Spinal cord (tissue), 10 donors: ENCODE measurements around the gene SERPINE1. TPM values are rescaled to one million over a fixed set of nuclear protein-coding genes. Genes with fewer than 3 reads are reported as not detected.

Source experiments
- DNase-seq, 6 donors: peaks; one replicate each; pipeline versions ENCODE4 v3.0.0 to v3.0.0-alpha.2; 2013 to 2015; ENCODE audit warnings: low spot score in 6 of 6, low read depth in 4 of 6
- H3K27ac ChIP-seq: one replicate; pipeline ENCODE4 v1.5.1; 2013; ENCODE audit warnings: low read depth, low read length, control low read depth
- H3K27me3 ChIP-seq: one replicate; pipeline ENCODE4 v1.6.1; 2013; ENCODE audit warnings: low read length; ENCODE audit not compliant: control insufficient read depth, insufficient read depth
- H3K36me3 ChIP-seq: one replicate; pipeline ENCODE4 v1.6.1; 2013; ENCODE audit warnings: low read length; ENCODE audit not compliant: control insufficient read depth, insufficient read depth
- H3K4me1 ChIP-seq: one replicate; pipeline ENCODE4 v1.6.1; 2013; ENCODE audit warnings: low read length; ENCODE audit not compliant: control insufficient read depth, insufficient read depth
- H3K4me3 ChIP-seq: one replicate; pipeline ENCODE4 v1.5.1; 2013; ENCODE audit warnings: low read depth, low read length, control low read depth
- H3K9me3 ChIP-seq: one replicate; pipeline ENCODE4 v1.6.1; 2013; ENCODE audit warnings: low read length; ENCODE audit not compliant: control insufficient read depth, insufficient read depth
- WGBS: methylation state at CpG from one replicate; pipeline ENCODE4 v1.1.5; 2013; ENCODE audit warnings: missing lambda C conversion rate; ENCODE audit not compliant: insufficient coverage; 5-methylcytosine and 5-hydroxymethylcytosine counted together
- polyA plus RNA-seq, 2 donors: library from polyadenylated mRNA; unstranded; fragments of 120-200 nt; gene quantifications; one replicate each; pipeline ENCODE4 v1.2.1, GENCODE V29; 2013; ENCODE audit not compliant: insufficient read length in 2 of 2
- total RNA-seq, 2 donors: library from RNA; depleted of rRNA in 1 of 2; stranded (reverse); fragments of 120-200 nt in 1 of 2; fragments of >200 nt in 1 of 2; gene quantifications; one replicate each; pipeline versions ENCODE4 v1.2.3 to v1.2.4, GENCODE V29; 2013 to 2014
- donor health status: healthy.

SERPINE1 gene
- total and polyA plus RNA-seq, 4 donors = 1.9 to 4.8 (median 2.0) TPM

DNA sequence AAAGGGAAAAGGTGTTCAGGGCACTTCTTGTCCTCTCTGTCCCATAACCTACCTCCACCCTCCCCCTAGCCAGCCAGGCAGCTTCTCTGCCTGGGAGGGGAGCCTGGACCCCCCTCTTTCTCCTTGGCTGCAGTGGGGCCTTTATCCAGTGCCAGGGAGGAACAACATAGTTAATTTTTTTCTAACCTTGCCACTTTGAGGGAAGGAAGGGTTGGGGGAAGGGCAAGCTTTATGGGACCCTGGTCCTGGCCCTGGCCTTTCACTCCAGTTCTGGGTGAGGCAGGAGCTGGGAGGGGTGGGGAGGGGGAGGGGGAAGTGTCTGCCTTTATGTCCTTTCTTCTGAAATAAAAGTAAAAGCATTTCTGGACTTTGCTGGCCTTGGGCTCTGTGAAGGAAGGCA lies 34.0 kb downstream of the SERPINE1 start:
- peaks cover 33% of the 10 kb centered on the region for H3K4me1 ChIP-seq
- H3K27ac ChIP-seq = no peak overlapping the region
- no peak overlapping the region for H3K4me3 ChIP-seq
- peaks cover 20% of the 10 kb centered on the region for H3K27me3 ChIP-seq
- no peak for DNase-seq
- H3K9me3 ChIP-seq = no peaks in the 10 kb centered on the region
- peaks cover 42% of the 10 kb centered on the region for H3K36me3 ChIP-seq

DNA sequence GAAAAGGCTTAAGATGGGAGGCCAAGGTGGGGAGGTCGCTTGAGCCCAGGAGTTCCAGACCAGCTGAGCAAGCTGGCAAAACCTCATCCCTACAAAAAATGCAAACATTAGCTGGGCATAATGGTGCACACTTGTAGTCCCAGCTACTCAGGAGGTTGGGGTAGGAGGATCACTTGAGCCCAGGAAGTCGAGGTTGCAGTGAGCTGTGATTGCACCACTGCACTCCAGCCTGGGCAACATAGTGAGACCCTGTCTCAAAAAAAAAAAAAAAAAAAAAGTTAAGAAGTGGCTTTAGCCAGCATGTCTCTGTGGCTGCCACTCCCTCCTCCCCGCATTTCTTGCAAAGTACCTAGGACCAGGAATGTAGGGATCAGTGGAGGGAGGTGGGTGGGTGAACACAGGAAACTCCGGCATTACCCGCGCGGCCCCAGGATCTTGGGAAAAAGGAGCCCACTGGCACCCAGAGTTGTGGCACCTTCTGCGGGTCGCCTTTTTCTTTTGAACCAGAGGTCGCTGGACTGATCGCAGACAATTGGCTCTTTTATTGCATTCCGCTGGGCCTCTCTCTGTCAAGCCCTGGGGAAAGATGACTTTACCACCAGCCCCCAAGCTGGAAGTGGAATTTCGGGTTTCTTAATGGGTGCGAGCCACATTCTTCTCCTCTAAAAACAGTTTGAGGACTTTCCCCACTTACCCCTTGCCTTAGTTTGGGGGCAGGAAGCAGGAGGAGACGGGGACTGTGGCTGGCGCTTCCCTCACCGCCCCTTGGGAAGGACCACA lies 35.0 kb downstream of the SERPINE1 start:
- H3K36me3 ChIP-seq = peaks cover 40% of the 10 kb centered on the region
- no peak for DNase-seq
- H3K9me3 ChIP-seq = no peaks in the 10 kb centered on the region
- H3K4me3 ChIP-seq = no peak overlapping the region
- H3K4me1 ChIP-seq = peaks cover 41% of the 10 kb centered on the region
- peaks cover 28% of the 10 kb centered on the region for H3K27me3 ChIP-seq
- WGBS = 52% methylated on average over 9 of the region's 17 CpGs
- H3K27ac ChIP-seq = no peak overlapping the region

DNA sequence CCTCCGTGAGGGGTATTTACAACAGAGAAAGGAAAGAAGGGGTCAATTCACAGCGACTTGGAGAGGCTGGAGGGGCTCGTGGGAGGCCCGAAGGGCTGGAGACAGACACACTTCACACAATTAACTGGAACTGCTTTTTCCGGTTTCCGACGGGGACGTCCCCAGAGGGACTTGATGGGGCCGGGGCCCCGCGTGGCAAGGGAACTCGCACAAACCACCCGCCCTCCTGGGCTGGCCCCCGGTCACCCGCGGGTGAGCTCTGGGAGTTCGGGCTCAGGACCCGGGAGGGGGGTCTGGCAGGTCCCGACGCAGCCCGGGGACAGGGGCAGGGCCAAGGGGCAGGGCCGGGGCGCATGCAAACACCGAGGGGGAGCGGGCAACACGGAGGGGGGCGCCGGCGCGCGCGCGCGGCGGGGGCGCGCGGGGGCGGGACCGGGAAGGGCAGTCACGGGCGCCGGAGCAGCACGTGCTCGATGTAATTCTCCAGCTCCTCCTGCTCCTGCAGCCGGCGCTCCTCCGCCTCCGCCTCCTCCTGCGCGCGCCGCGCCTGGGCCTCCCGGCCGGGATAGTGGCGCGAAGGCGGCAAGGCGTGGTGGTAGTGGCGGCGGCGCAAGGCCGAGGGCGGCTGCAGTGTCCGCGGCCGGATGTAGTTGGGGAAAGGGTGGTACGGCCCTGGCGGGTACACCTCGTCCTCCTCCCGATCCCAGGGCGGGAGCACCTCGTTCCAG lies 35.8 kb downstream of the SERPINE1 start:
- under 1% methylated on average over 68 of the region's 74 CpGs for WGBS
- H3K4me3 ChIP-seq = no peak overlapping the region
- H3K9me3 ChIP-seq = no peaks in the 10 kb centered on the region
- DNase-seq = peak in 2 of 6 donors; percentile 86 to 89
- peaks cover 36% of the 10 kb centered on the region for H3K27me3 ChIP-seq
- peaks cover 48% of the 10 kb centered on the region for H3K4me1 ChIP-seq
- H3K36me3 ChIP-seq = peaks cover 32% of the 10 kb centered on the region
- no peak overlapping the region for H3K27ac ChIP-seq

DNA sequence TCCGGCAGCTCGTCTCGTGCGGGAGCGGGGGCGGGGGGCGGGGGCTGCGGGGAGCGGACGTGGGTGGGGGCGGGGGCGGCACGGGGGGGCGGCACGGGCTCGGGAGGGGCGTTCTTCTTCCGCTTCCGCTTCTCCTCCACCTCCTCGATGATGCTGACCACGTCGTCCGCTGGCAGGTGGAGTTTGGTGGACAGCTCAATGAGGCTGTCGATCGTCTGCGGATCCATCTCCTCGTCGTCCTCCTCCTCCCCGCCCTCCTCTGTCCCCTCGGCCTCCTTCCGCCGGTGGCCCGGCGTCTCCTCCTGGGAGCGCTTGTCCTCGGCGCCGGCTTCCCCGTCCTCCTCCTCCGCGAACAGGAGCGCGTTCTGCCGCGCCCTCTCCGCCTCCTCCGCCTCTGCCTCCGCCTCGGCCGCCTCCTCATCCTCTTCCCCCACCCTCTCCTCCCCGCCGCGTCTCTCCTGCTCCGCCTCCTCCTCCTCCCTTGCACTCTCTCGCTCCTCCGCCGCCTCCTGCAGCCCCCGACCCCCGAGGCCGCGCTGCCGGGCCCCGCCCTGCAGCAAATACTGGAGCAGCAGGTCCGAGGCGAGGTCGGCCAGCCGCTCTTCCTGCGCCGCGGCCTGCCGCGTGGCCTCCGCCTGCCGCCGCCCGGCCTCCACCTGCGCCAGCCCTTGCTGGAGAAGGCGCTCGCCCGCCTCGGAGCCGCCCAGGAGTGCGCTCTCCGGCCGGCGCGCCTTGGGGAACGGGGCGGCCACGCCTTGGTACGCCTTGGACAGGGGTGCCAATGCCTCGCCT lies 36.6 kb downstream of the SERPINE1 start:
- Histone ChIP-seq H3K4me1 (peaks cover 48% of the 10 kb centered on the region), H3K36me3 (peaks cover 28% of the 10 kb centered on the region), H3K4me3 (peak overlapping the region; percentile 41), H3K27ac (no peak overlapping the region), H3K27me3 (peaks cover 43% of the 10 kb centered on the region), H3K9me3 (no peaks in the 10 kb centered on the region)
- WGBS = 0% methylated on average over 69 of the region's 92 CpGs
- DNase-seq = peak in 2 of 6 donors; percentile 78 to 95

DNA sequence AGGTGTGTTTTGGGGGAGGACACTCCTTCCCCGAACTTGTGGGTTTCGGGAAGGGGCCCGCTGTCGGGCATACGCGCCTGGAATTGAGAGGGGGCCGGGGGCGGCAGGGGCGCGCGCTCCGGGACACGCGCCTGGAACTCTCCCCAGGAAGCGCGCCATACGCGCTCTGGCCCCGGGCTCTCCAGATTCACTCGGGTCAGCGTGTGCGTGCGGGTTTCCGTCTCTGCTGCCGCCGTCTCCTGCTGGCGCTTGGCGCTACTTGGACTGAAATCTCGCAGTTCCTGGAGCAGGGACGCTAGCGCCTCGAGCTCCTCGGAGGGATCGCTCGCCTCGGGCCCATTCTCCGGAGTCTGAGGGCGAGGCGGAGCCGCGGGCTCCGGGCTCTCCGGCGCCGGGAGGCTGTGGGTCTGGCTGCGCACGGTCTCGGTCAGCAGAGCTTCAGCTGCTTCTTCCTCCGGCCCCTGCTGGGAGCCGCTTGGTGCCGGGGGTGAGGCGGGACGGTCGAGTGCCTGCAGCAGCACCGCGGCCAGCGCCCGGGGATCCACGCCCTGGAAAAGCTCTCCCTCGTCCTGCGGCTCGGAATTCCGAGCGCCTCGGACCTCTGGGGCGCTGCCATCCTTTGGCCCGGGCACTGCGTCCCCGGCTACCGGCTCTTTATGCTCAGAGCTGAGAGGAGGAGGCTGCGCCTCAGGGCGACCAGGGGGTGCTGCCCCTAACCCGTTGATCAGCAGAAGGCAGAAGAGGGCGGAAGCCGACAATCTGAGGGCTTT lies 37.4 kb downstream of the SERPINE1 start:
- Histone ChIP-seq H3K27ac (no peak overlapping the region), H3K4me1 (peaks cover 53% of the 10 kb centered on the region), H3K4me3 (peak overlapping the region; percentile 41), H3K36me3 (peaks cover 20% of the 10 kb centered on the region), H3K9me3 (no peaks in the 10 kb centered on the region), H3K27me3 (peaks cover 51% of the 10 kb centered on the region)
- under 1% methylated on average over 75 of the region's 75 CpGs for WGBS
- peak in 1 of 6 donors; percentile 28 for DNase-seq

DNA sequence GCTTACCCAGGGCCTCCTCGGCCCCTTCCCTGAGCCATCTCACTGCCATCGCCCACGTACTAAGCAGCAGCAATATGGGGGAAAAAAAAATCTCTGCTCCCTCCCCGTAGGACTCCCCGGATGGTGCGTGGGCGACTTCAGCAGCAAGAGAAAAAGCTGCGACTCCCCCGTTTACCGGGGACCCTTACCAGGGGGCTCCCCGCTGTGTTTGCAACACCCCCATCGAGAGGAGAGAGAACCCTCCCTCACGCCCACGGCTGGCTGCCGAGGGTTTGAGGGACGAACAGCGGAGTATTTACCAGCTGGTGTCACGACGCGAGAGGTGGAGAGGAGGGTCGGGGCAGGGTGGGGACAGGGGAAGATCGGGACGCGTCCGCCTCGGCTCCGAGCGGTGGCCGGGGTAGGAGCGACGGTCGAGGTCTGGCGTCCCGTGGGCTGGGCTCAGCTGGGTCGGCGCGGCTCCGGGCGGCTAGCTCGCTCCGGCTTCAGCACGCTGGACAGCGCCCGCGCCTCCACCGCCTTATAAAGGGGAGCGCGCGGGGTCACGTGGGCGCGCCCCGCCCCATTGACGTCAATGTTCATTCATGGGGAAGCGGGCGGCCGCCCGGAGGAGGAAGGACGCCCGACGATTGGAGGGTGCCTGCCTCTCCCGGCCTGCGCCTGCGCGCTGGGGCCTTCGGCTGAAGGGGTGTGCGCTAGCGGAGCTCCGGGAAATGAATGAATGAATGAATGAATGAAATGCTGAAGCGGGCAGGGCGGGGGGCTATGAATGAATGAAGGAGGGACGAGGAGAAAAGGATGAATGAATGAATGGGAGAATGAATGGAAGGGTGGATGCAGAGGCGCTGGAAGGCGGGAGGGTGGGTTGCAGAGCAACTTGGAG lies 38.4 kb downstream of the SERPINE1 start, which contains the start of gene VGF:
Gene VGF, minus strand, starts transcription at position 495 of the 883 bp plus-strand sequence. CDS start 726 bp downstream, outside the sequence.
- Histone ChIP-seq H3K9me3 (no peaks in the 10 kb centered on the region), H3K27me3 (peaks cover 62% of the 10 kb centered on the region), H3K4me3 (peak within 1 kb of the TSS; percentile 41), H3K36me3 (peaks cover 9% of the 10 kb centered on the region), H3K4me1 (peaks cover 63% of the 10 kb centered on the region), H3K27ac (peak within 1 kb of the TSS; percentile 47)
- DNase-seq = peak; percentile 84 to 99 (median 90)
- 0% methylated on average over 67 of the region's 74 CpGs for WGBS

DNA sequence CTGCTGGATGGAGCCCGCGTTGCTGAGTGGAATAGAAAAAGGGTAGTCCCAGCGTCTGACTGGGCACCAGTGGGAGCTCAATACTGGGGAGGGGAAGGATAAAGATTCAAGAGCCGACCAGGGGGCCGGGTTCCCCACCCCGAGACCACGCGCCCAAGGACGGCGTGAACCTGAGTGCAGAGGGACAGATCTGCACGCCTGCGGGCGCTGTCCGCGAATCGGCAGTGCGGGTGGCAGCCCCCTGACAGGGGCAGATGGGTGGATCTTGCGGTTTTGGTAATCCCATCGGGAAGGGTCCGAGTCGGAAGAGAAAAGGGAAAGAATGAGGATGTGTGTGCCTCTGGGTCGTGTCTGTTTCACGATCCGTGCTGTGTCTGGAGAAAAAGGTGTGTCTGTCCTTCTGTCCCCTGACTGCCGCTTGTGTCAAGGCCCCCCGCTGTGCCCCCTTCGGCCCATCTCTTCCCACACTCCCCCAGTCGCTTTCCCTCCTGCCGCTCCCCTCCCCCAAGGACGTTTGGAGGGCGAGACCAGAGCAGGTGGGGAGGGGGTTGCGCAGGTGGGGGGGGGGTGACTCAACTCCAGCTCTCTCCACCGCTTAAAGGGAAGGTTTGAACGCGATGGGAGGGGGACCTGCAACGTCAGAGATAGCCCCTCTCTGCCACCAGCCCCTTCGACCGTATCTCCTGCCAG lies 39.2 kb downstream of the SERPINE1 start:
- Histone ChIP-seq H3K9me3 (no peaks in the 10 kb centered on the region), H3K27me3 (peaks cover 70% of the 10 kb centered on the region), H3K4me1 (peaks cover 66% of the 10 kb centered on the region), H3K4me3 (peak overlapping the region; percentile 35), H3K36me3 (peaks cover 2% of the 10 kb centered on the region), H3K27ac (peak overlapping the region; percentile 47)
- WGBS = under 1% methylated on average over 22 of the region's 38 CpGs
- peak in 2 of 6 donors; percentile 24 to 92 for DNase-seq

DNA sequence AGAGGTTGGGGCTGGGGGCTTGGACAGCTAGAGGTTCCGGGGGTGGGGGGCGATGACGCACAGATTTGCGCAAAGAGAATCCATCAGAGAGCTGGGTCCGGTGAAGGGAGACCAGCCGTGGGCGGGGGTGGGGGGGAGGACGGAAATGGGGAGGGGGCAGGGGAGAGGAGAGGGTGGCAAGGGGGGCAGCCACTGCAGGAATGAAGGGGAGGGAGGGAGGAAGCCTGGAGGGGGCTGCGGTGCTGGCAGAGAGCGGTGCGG lies 39.7 kb downstream of the SERPINE1 start:
- DNase-seq = no peak
- Histone ChIP-seq H3K4me1 (peaks cover 70% of the 10 kb centered on the region), H3K9me3 (no peaks in the 10 kb centered on the region), H3K36me3 (peaks cover 2% of the 10 kb centered on the region), H3K4me3 (peak overlapping the region; percentile 12), H3K27me3 (peaks cover 74% of the 10 kb centered on the region), H3K27ac (no peak overlapping the region)
- 0% methylated on average over 3 of the region's 11 CpGs for WGBS
